Measurements from ENCODE around the gene BMP7.

DNA sequence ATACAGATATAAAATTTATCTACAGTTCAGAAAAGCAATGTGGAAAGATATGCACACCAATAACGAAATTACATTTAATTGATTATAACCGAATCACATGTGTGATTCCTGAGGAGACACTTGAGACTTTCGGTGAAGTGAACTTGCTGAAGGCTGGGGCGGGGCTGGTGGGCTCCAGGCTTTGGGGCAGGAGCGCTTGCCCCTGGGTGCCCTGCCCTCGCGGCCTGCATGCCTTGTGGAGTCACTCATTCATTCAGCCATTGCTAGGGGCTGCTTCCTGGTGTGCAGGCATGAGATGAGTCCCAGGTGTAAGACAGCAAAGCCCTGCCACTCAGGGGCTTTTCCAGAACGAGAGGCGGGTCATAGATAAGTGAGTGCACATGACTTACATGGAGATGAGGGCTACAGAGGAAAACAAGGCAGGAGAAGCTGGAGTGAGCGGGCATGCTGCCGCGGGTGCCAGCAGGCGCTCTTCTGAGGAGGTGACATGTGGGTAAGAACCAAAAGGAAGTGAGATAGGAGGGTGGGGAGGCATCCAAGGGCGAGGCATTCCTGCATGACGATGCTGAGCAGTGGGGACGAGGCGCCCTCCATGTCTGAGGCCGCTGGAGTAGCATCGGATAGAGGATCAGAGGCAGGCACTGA is 88.7 kb downstream of the BMP7 start:
- TF ChIP-seq, protein P1, sequence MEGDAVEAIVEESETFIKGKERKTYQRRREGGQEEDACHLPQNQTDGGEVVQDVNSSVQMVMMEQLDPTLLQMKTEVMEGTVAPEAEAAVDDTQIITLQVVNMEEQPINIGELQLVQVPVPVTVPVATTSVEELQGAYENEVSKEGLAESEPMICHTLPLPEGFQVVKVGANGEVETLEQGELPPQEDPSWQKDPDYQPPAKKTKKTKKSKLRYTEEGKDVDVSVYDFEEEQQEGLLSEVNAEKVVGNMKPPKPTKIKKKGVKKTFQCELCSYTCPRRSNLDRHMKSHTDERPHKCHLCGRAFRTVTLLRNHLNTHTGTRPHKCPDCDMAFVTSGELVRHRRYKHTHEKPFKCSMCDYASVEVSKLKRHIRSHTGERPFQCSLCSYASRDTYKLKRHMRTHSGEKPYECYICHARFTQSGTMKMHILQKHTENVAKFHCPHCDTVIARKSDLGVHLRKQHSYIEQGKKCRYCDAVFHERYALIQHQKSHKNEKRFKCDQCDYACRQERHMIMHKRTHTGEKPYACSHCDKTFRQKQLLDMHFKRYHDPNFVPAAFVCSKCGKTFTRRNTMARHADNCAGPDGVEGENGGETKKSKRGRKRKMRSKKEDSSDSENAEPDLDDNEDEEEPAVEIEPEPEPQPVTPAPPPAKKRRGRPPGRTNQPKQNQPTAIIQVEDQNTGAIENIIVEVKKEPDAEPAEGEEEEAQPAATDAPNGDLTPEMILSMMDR (IDR thresholded peaks at IDR 0.05): no peak
- no peak for TF ChIP-seq POLR2A (IDR thresholded peaks at IDR 0.05)
- no peak for TF ChIP-seq EP300 (IDR thresholded peaks at IDR 0.05)
